Spleen (tissue), 11 donors: ENCODE measurements around the gene RNF19B. TPM values are rescaled to one million over a fixed set of nuclear protein-coding genes. Genes with fewer than 3 reads are reported as not detected.
A peak's percentile ranks its signal among the peaks of the same experiment; 100 is the strongest.

ENCODE experiments used
- DNase-seq: peaks from one replicate; pipeline ENCODE4 v3.0.0-alpha.2; 2020
- H3K27ac ChIP-seq, 8 donors: fragments of 200-600 bp; sonication (generic) in 7 of 8; 1 replicate in 4 of 8; 2 replicates in 4 of 8; pipeline versions ENCODE4 v1.5.0 to v1.8.0; 2016 to 2021; ENCODE audit warnings: inconsistent platforms in 4 of 8, mild to moderate bottlenecking in 4 of 8, moderate library complexity in 1 of 8
- H3K27me3 ChIP-seq, 7 donors: fragments of 200-600 bp; sonication (generic) in 6 of 7; replicated peaks in 1 of 7; 1 replicate in 4 of 7; 2 replicates in 3 of 7; pipeline versions ENCODE4 v1.5.0 to v1.8.0; 2016 to 2021; ENCODE audit warnings: inconsistent platforms in 3 of 7, mild to moderate bottlenecking in 1 of 7
- H3K36me3 ChIP-seq, 6 donors: fragments of 200-600 bp; sonication (generic) in 5 of 6; 1 replicate in 4 of 6; 2 replicates in 2 of 6; pipeline versions ENCODE4 v1.5.0 to v1.8.0; 2016 to 2021; ENCODE audit warnings: inconsistent platforms in 2 of 6
- H3K4me1 ChIP-seq, 6 donors: fragments of 200-600 bp; sonication (generic) in 5 of 6; 1 replicate in 3 of 6; 2 replicates in 3 of 6; pipeline versions ENCODE4 v1.5.0 to v1.8.0; 2016 to 2021; ENCODE audit warnings: inconsistent platforms in 3 of 6
- H3K4me3 ChIP-seq, 8 donors: fragments of 200-600 bp; sonication (generic) in 7 of 8; 1 replicate in 4 of 8; 2 replicates in 4 of 8; pipeline versions ENCODE4 v1.5.0 to v1.8.0; 2016 to 2021; ENCODE audit warnings: inconsistent platforms in 4 of 8, mild to moderate bottlenecking in 4 of 8, moderate library complexity in 2 of 8
- H3K9me3 ChIP-seq, 8 donors: fragments of 200-600 bp; sonication (generic) in 7 of 8; 1 replicate in 4 of 8; 2 replicates in 4 of 8; pipeline versions ENCODE4 v1.5.0 to v1.8.0; 2016 to 2021; ENCODE audit warnings: inconsistent platforms in 4 of 8
- POLR2A ChIP-seq, 3 donors: fragments of 450-650 bp; IDR thresholded peaks; one replicate each; pipeline ENCODE4 v1.5.1; 2017; ENCODE audit warnings: antibody characterized with exemption in 3 of 3, mild to moderate bottlenecking in 1 of 3
- POLR2AphosphoS5 ChIP-seq, 3 donors: sonication (generic); formaldehyde crosslinking; IDR thresholded peaks; one replicate each; pipeline ENCODE4 v1.5.1; 2017; ENCODE audit warnings: antibody characterized with exemption in 3 of 3
- WGBS, 5 donors: extraction: QIAGEN DNeasy Blood & Tissue Kit in 3 of 5; methylation state at CpG; one replicate each; pipeline versions ENCODE4 v1.1.5 to v1.1.7; 2013 to 2018; 5-methylcytosine and 5-hydroxymethylcytosine counted together
- intact Hi-C: fragments of 100-400 bp; cut with DNase I; formaldehyde crosslinking; loops from one replicate; pipeline ENCODE4 v1.15.0; 2023; ENCODE audit warnings: low total_unique reads
- polyA plus RNA-seq, 3 donors: library from polyadenylated mRNA; stranded (reverse); fragments of 200-250 nt; gene quantifications; one replicate each; pipeline ENCODE4 v1.2.1, GENCODE V29; 2013
- total RNA-seq, 7 donors: library from RNA; depleted of rRNA in 3 of 7; stranded (reverse); fragments of >200 nt in 3 of 7; fragmentation: NEBNext Ultra II Directional in 4 of 7; extraction: Animal tissue kit (Norgen Biotek cat#: 25700) in 4 of 7; gene quantifications; one replicate each; pipeline versions ENCODE4 v1.1.0 to v1.2.1, GENCODE V29; 2016 to 2021
- TF ChIP-seq, protein P1 (sequence below), 11 experiments: fragments of 200-600 bp in 7 of 11; fragments of 450-650 bp in 4 of 11; sonication (generic) in 4 of 11; IDR thresholded peaks in 8 of 11; conservative IDR thresholded peaks in 3 of 11; 1 replicate in 7 of 11; 2 replicates in 4 of 11; pipeline versions ENCODE4 v1.4.0 to v1.8.0; 2016 to 2021; ENCODE audit warnings: antibody characterized with exemption in 11 of 11, inconsistent platforms in 4 of 11, mild to moderate bottlenecking in 1 of 11
- donor health status: healthy with polysubstance abuse.
- donor health status: DM: no; HTN: no; CAD: no; lungs with moderate emphysema.
- donor health status: DM: no; HTN: no; CAD: no.
- donor health status: Bipolar disorder and iron deficiency.
- donor health status: healthy.
- donor health status: DM: no; HTN: no; CAD: no.
- donor health status: DM: yes; HTN: yes; CAD: no.

RNF19B gene
- total and polyA plus RNA-seq, 10 donors = 3.6 to 38.4 (median 25.6) TPM

DNA sequence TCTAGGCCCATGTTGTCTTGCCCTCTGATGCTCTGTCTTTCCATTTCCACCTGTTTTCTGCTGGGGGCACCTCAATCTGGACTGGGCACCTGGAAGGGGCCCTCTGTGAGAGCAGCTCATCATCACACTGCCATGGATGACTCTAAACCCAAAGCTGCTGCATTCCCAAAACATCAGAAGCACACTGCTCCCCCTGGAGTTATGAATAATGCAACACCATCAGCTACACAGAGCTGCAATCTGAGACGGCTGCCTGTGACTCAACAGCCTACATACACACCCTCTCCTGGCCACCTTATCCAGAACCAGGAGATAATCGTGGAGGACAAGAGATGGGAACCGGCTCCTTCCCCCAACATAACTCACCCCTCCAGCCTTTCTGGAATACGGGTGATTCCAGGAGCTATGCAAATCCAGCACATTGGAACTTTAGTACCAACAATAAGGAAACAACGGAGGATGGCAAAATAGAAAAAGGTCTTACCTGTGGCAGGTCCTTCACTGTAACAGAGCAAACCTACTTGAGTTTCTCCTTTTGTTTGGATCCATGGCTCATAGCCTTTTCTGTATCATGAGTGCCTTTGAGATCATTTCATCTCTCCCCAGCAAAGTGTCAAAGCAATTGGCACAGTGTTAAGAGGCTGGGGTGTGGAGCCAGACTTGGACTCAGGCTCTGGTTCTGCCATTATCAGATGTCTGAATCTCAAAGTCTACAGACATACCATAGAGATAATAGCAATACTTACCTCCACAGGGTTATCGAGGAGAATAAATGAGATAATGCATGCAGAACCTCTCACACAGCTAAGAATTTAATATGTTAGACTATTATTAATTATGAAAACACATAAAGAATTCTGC, 42.8 kb upstream of the RNF19B start:
- H3K27ac ChIP-seq = peak overlapping the region in 4 of 8 donors; percentile 45 to 78 (median 74)
- TF ChIP-seq, protein P1, sequence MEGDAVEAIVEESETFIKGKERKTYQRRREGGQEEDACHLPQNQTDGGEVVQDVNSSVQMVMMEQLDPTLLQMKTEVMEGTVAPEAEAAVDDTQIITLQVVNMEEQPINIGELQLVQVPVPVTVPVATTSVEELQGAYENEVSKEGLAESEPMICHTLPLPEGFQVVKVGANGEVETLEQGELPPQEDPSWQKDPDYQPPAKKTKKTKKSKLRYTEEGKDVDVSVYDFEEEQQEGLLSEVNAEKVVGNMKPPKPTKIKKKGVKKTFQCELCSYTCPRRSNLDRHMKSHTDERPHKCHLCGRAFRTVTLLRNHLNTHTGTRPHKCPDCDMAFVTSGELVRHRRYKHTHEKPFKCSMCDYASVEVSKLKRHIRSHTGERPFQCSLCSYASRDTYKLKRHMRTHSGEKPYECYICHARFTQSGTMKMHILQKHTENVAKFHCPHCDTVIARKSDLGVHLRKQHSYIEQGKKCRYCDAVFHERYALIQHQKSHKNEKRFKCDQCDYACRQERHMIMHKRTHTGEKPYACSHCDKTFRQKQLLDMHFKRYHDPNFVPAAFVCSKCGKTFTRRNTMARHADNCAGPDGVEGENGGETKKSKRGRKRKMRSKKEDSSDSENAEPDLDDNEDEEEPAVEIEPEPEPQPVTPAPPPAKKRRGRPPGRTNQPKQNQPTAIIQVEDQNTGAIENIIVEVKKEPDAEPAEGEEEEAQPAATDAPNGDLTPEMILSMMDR (IDR thresholded peaks at IDR 0.05 in 8 of 11, conservative IDR thresholded peaks at IDR 0.05 in 3 of 11) = peak in 7 of 11 experiments; percentile 21 to 45 (median 33)
- no peak for TF ChIP-seq POLR2A (IDR thresholded peaks at IDR 0.05)
- H3K4me1 ChIP-seq = peaks cover 7 to 62% (median 23%) of the 10 kb centered on the region in 6 donors
- 73 to 86% (median 83%) methylated on average over 6 of the region's 6 CpGs for WGBS, 5 donors
- no peaks in the 10 kb centered on the region for H3K27me3 ChIP-seq
- intact Hi-C loops = loop anchor here (10.0 kb wide), 1 partner anchor 73 kb away; no protein-coding TSS in a partner anchor
- DNase-seq = no peak
- peaks cover 0 to 51% (median 30%) of the 10 kb centered on the region in 6 donors for H3K36me3 ChIP-seq
- H3K4me3 ChIP-seq = no peak overlapping the region
- H3K9me3 ChIP-seq = no peaks in the 10 kb centered on the region

DNA sequence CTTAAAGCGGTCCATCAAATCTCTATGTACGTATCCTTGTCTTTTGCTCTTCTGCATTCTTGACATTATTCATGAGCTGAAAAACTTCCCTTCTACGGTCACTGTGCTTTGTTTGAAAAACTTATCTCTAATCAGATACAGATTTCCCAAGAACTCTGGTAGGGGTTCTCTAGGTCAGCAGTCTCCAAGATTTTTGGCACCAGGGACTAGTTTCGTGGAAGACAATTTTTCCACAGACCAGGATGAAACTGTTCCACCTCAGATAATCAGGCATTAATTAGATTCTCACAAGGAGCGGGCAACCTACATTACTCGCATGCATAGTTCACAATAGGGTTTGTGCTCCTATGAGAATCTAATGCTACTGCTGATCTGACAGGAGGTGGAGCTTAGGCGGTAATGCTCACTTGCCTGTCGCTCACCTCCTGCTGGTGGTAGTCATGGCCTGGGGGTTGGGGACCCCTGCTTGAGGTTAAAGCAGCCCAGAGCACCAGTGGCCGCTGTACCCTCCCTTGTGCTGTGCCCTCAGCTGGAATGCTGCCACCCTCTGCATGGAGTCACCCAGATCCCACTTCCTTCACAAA, 41.3 kb upstream of the RNF19B start:
- H3K9me3 ChIP-seq = no peaks in the 10 kb centered on the region
- DNase-seq = no peak
- TF ChIP-seq POLR2A (IDR thresholded peaks at IDR 0.05) (no peak), POLR2AphosphoS5 (IDR thresholded peaks at IDR 0.05) (no peak)
- TF ChIP-seq, protein P1 (IDR thresholded peaks at IDR 0.05 in 8 of 11, conservative IDR thresholded peaks at IDR 0.05 in 3 of 11) = no peak
- WGBS, 5 donors = 80 to 88% (median 84%) methylated on average over 9 of the region's 9 CpGs
- H3K4me1 ChIP-seq = peaks cover 2 to 47% (median 15%) of the 10 kb centered on the region in 6 donors
- H3K27me3 ChIP-seq = no peaks in the 10 kb centered on the region
- H3K4me3 ChIP-seq = no peak overlapping the region
- H3K27ac ChIP-seq = peak overlapping the region in 3 of 8 donors; percentile 13 to 38 (median 20)
- H3K36me3 ChIP-seq = peaks cover 0 to 36% (median 20%) of the 10 kb centered on the region in 6 donors
- intact Hi-C loops = loop anchor here (10.0 kb wide), 1 partner anchor 71 kb away; no protein-coding TSS in a partner anchor

DNA sequence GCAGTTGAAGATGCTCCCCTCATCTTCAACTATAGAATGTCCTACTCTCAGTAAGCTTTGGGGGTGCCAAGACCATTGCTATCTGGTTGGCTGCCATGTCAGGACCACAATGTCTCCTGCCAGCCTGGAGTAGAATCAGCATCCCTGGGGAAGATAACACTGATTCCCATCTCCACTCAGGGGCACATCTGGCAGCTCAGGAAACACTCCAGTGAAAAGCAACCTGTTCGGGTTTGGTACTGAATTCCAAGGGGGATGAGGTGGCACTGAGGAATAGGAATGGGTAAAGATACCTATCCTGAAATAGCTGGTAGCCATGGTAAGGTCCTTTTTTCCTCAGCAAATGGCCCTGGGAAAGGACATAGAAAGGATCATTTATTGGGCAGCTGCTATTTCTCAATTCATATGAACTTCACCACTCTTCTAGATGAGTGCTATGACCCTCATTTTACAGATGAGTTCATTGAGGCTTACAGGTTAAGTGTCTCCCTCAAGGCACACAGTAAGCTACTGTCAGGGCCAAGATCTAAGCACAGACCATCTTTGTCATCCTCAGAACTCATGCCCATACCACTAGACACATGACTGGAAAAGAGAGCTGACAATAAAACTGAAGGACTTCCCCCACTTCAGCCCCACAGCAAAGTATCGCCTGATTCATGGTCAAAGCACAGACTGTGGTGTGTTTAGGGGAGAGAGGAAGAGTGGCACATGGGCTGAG, 40.7 kb upstream of the RNF19B start:
- Histone ChIP-seq H3K27me3 (no peaks in the 10 kb centered on the region), H3K27ac (peak overlapping the region in 2 of 8 donors; percentile 1 to 13), H3K4me1 (peaks cover 0 to 41% (median 14%) of the 10 kb centered on the region in 6 donors), H3K9me3 (no peaks in the 10 kb centered on the region), H3K4me3 (no peak overlapping the region), H3K36me3 (peaks cover 0 to 30% (median 19%) of the 10 kb centered on the region in 6 donors)
- TF ChIP-seq POLR2AphosphoS5 (IDR thresholded peaks at IDR 0.05) (no peak), POLR2A (IDR thresholded peaks at IDR 0.05) (no peak)
- TF ChIP-seq, protein P1 (IDR thresholded peaks at IDR 0.05 in 8 of 11, conservative IDR thresholded peaks at IDR 0.05 in 3 of 11) = no peak
- 69 to 87% (median 82%) methylated on average over 2 of the region's 2 CpGs for WGBS, 5 donors
- intact Hi-C loops = loop anchor here (10.0 kb wide), 1 partner anchor 70 kb away; no protein-coding TSS in a partner anchor
- DNase-seq = no peak
